Smooth muscle cell (in vitro differentiated cells): ENCODE measurements around the gene ZNF106. TPM values are rescaled to one million over a fixed set of nuclear protein-coding genes. Genes with fewer than 3 reads are reported as not detected.

Experiments
- DNase-seq: peaks from one replicate; lab custom pipeline; 2025; ENCODE audit not compliant: unreplicated experiment; lab: John Stamatoyannopoulos, UW
- H2AFZ ChIP-seq: fragments of 200-600 bp; sonication (generic); 2 replicates; pipeline ENCODE4 v1.6.0; 2016; ENCODE audit warnings: antibody characterized with exemption, low read depth, mild to moderate bottlenecking
- H3F3A ChIP-seq: fragments of 200-600 bp; sonication (generic); 2 replicates; pipeline ENCODE4 v1.6.0; 2017; ENCODE audit warnings: antibody characterized with exemption, low read depth
- H3K27ac ChIP-seq: fragments of 200-600 bp; sonication (generic); 2 replicates; pipeline ENCODE4 v1.5.1; 2016; ENCODE audit warnings: low read depth, mild to moderate bottlenecking
- H3K27me3 ChIP-seq: fragments of 200-600 bp; sonication (generic); 2 replicates; pipeline ENCODE4 v1.6.1; 2016; ENCODE audit warnings: low read depth, mild to moderate bottlenecking
- H3K36me3 ChIP-seq: fragments of 200-600 bp; sonication (generic); 2 replicates; pipeline ENCODE4 v1.5.1; 2016; ENCODE audit warnings: low read depth
- H3K4me1 ChIP-seq: fragments of 200-600 bp; sonication (generic); 2 replicates; pipeline ENCODE4 v1.5.1; 2016; ENCODE audit warnings: low read depth
- H3K4me2 ChIP-seq: fragments of 200-600 bp; sonication (generic); 2 replicates; pipeline ENCODE4 v1.6.0; 2016; ENCODE audit warnings: mild to moderate bottlenecking
- H3K4me3 ChIP-seq: fragments of 200-600 bp; sonication (generic); 2 replicates; pipeline ENCODE4 v1.5.1; 2016; ENCODE audit warnings: mild to moderate bottlenecking
- H3K79me2 ChIP-seq: fragments of 200-600 bp; sonication (generic); 2 replicates; pipeline ENCODE4 v1.6.0; 2016; ENCODE audit warnings: low read depth, mild to moderate bottlenecking
- H3K9ac ChIP-seq: fragments of 200-600 bp; sonication (generic); 2 replicates; pipeline ENCODE4 v1.6.0; 2016; ENCODE audit warnings: low read depth
- H3K9me3 ChIP-seq: fragments of 200-600 bp; sonication (generic); replicated peaks from 2 replicates; pipeline ENCODE4 v1.5.1; 2016; ENCODE audit warnings: low read depth
- H4K20me1 ChIP-seq: fragments of 200-600 bp; sonication (generic); 2 replicates; pipeline ENCODE4 v1.6.0; 2016; ENCODE audit warnings: low read depth
- WGBS: methylation state at CpG from one replicate; pipeline ENCODE4 v1.1.7; 2016; ENCODE audit warnings: low lambda C conversion rate; 5-methylcytosine and 5-hydroxymethylcytosine counted together
- polyA plus RNA-seq: library from polyadenylated mRNA; unstranded; fragments of >200 nt; fragmentation: Nextera tagmentation; extraction: Ambion mirVana; gene quantifications from 2 replicates; pipeline ENCODE4 v1.2.1, GENCODE V29; 2016
- total RNA-seq: library from RNA; depleted of rRNA; stranded (reverse); fragments of >200 nt; gene quantifications from 2 replicates; pipeline ENCODE4 v1.2.3, GENCODE V29; 2014
- TF ChIP-seq, protein P1 (sequence below): fragments of 200-600 bp; sonication (generic); IDR thresholded peaks from 2 replicates; pipeline ENCODE4 v1.5.1; 2017; ENCODE audit warnings: borderline replicate concordance, mild to moderate bottlenecking, antibody characterized with exemption; ENCODE audit not compliant: insufficient read depth, poor library complexity, severe bottlenecking

Gene ZNF106
- total and polyA plus RNA-seq, 2 experiments from 2014 or later, result 24.5 to 27.2 TPM

DNA sequence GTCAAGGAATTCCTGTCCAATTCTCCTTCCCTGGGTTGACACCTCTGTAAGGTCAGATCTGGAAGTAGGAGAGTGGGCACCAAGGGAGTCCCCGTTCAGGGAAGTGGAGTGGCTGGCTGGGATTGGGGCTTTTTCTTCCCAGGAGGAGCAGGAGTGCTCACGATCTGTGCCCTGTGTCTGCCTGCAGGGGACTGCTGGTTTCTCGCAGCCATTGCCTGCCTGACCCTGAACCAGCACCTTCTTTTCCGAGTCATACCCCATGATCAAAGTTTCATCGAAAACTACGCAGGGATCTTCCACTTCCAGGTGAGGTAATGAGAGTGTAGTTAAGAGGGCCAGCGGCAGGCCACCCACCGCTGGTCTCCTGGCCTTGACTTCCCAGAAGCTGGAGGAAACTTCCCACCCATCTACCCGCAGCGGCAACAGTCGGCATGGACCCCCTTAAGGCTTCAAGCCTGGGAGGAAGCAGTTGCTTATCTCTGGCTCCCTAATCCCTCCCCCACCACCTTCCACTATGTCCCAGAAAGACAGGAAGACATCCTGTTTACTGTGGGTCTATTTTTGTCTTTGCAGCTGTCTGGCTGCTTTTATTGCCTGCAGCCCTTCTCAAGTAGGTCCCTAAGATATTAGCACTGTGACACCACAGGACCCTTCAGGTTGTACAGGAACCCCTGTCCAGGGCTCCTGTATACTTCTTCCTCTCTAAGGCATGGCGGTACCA, 104.8 kb downstream of the ZNF106 start:
- TF ChIP-seq, protein P1, sequence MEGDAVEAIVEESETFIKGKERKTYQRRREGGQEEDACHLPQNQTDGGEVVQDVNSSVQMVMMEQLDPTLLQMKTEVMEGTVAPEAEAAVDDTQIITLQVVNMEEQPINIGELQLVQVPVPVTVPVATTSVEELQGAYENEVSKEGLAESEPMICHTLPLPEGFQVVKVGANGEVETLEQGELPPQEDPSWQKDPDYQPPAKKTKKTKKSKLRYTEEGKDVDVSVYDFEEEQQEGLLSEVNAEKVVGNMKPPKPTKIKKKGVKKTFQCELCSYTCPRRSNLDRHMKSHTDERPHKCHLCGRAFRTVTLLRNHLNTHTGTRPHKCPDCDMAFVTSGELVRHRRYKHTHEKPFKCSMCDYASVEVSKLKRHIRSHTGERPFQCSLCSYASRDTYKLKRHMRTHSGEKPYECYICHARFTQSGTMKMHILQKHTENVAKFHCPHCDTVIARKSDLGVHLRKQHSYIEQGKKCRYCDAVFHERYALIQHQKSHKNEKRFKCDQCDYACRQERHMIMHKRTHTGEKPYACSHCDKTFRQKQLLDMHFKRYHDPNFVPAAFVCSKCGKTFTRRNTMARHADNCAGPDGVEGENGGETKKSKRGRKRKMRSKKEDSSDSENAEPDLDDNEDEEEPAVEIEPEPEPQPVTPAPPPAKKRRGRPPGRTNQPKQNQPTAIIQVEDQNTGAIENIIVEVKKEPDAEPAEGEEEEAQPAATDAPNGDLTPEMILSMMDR, result no peak
- no peaks in the 10 kb centered on the region for H3K79me2 ChIP-seq
- no peaks in the 10 kb centered on the region for H3K27me3 ChIP-seq
- H3K4me3 ChIP-seq, result no peak overlapping the region
- H2AFZ ChIP-seq, result no peak overlapping the region
- DNase-seq, result no peak
- H3K9me3 ChIP-seq, result no peaks in the 10 kb centered on the region
- no peaks in the 10 kb centered on the region for H4K20me1 ChIP-seq
- H3K27ac ChIP-seq, result no peak overlapping the region
- H3K36me3 ChIP-seq, result no peaks in the 10 kb centered on the region
- H3F3A ChIP-seq, result no peaks in the 10 kb centered on the region
- H3K4me2 ChIP-seq, result no peak overlapping the region
- H3K9ac ChIP-seq, result no peak overlapping the region
- no peaks in the 10 kb centered on the region for H3K4me1 ChIP-seq
- 71% methylated on average over 12 of the region's 12 CpGs for WGBS

DNA sequence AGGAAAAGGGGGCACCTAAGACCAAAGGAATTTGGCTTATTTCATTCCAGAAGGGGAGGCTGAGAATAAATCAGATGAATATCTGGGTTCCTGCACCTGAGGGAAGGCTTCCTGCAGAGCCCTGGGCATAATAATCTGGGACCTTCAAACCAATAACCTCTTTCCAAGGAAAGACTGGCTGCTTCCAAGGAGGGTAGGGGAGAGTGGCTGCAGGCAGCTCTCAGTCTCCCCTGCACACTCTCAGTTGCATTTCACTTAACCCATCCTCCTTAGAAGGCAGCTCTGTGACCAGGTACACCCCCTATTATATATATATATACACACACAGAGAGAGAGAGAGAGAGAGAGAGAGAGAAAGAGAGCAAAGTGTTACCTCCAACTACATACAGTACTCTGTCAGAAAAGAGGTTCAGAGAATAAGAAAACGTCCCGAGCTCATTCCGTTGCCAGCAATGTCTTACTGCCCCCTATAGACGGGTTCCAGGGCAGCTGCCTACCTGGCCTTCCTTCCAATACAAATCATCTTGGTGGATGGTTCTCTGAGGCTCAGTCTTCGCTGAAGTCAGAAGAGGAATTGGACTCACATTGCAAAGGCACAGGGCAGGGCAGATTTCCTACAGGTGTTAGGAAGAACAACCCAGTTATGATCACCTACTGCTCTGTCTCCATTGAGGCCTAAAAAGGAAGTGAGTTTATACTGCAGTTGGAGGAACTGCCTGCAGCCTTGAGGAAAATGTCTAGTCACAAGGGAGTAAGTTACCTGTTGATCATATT, 105.5 kb downstream of the ZNF106 start:
- no peaks in the 10 kb centered on the region for H3F3A ChIP-seq
- no peak overlapping the region for H3K4me3 ChIP-seq
- no peak overlapping the region for H2AFZ ChIP-seq
- no peak overlapping the region for H3K9ac ChIP-seq
- no peaks in the 10 kb centered on the region for H3K27me3 ChIP-seq
- H4K20me1 ChIP-seq, result no peaks in the 10 kb centered on the region
- no peak for DNase-seq
- H3K27ac ChIP-seq, result no peak overlapping the region
- no peak overlapping the region for H3K4me2 ChIP-seq
- H3K9me3 ChIP-seq, result no peaks in the 10 kb centered on the region
- no peaks in the 10 kb centered on the region for H3K4me1 ChIP-seq
- TF ChIP-seq, protein P1, result peak; percentile 57
- WGBS, result 23% methylated on average over 5 of the region's 5 CpGs
- H3K79me2 ChIP-seq, result no peaks in the 10 kb centered on the region
- H3K36me3 ChIP-seq, result no peaks in the 10 kb centered on the region

DNA sequence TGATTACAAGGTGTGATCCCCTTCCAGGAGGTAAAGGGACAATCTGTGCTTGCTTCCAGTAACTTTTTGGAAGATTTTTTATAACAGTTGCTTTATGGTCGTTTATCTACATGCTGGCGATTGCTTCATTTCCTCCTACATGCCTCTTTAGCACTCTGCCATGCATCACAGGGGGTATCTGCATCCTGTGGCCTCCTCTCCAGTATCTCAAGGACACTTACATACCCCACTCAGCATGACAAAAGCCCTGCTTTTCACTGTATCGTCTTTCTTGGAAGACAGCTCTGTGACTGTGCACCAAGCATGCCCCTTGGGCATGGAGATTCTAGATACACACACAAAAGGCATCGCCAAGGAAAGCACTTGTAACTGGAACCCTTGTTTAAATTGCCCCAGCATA, 106.3 kb downstream of the ZNF106 start:
- no peaks in the 10 kb centered on the region for H3F3A ChIP-seq
- H3K9me3 ChIP-seq, result no peaks in the 10 kb centered on the region
- H2AFZ ChIP-seq, result no peak overlapping the region
- H3K27ac ChIP-seq, result no peak overlapping the region
- H3K4me1 ChIP-seq, result no peaks in the 10 kb centered on the region
- H3K79me2 ChIP-seq, result no peaks in the 10 kb centered on the region
- no peaks in the 10 kb centered on the region for H4K20me1 ChIP-seq
- TF ChIP-seq, protein P1, result no peak
- WGBS, result 40% methylated on average over 4 of the region's 4 CpGs
- no peak overlapping the region for H3K4me3 ChIP-seq
- H3K4me2 ChIP-seq, result no peak overlapping the region
- H3K9ac ChIP-seq, result no peak overlapping the region
- no peaks in the 10 kb centered on the region for H3K36me3 ChIP-seq
- H3K27me3 ChIP-seq, result no peaks in the 10 kb centered on the region
- no peak for DNase-seq
